ENCODE data around the gene SEPTIN10. TPM values are rescaled to one million over a fixed set of nuclear protein-coding genes. Genes with fewer than 3 reads are reported as not detected.

The SEPTIN10 gene
- total RNA-seq, 1 experiment from 2014 or later = 113 TPM

DNA sequence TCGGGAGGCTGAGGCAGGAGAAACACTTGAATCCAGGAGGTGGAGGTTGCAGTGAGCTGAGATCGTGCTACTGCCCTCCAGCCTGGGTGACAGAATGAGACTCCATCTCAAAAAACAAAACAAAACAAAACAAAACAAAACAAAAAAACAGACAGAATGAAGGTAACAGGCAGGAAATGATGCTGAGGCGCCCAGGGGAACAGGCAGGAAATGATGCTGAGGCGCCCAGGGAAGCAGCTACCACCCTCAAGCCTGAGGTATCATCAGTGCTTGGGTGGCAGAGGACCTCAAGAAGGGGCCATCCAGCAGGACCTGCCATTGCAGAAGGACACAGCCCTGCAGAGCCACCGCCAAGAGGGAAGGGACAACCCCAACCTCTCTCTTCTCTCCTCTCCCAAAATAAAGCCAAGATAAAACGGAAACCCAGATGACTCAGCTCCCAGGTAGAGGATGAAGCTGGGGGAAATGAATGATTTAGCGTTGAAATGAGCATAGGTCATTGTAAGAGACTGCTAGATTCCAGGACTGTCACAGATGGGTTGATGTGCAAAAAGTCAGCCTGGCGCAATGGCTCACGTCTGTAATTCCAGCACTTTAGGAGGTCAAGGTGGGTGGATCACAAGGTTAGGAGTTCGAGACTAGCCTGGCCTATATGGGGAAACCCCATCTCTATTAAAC lies 19.7 kb upstream of the SEPTIN10 start:
- H3K9ac ChIP-seq (ENCODE audit: low read length) = no peak overlapping the region
- no peak for ATAC-seq
- BruUV-seq (replicated peaks) = no TSS peak
- CTCF ChIA-PET = no interaction called here
- no peak for TF ChIP-seq POLR2A (IDR thresholded peaks at IDR 0.05; ENCODE audit: borderline replicate concordance, extremely low read depth, insufficient read depth, insufficient read length)
- TF ChIP-seq, protein P1, sequence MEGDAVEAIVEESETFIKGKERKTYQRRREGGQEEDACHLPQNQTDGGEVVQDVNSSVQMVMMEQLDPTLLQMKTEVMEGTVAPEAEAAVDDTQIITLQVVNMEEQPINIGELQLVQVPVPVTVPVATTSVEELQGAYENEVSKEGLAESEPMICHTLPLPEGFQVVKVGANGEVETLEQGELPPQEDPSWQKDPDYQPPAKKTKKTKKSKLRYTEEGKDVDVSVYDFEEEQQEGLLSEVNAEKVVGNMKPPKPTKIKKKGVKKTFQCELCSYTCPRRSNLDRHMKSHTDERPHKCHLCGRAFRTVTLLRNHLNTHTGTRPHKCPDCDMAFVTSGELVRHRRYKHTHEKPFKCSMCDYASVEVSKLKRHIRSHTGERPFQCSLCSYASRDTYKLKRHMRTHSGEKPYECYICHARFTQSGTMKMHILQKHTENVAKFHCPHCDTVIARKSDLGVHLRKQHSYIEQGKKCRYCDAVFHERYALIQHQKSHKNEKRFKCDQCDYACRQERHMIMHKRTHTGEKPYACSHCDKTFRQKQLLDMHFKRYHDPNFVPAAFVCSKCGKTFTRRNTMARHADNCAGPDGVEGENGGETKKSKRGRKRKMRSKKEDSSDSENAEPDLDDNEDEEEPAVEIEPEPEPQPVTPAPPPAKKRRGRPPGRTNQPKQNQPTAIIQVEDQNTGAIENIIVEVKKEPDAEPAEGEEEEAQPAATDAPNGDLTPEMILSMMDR (IDR thresholded peaks at IDR 0.05 in 2 of 3, conservative IDR thresholded peaks at IDR 0.05 in 1 of 3; ENCODE audit: borderline replicate concordance in 1 of 3, insufficient read depth in 1 of 3, low read depth in 2 of 3, low read length in 2 of 3) = no peak
- TF ChIP-seq YY1 (IDR thresholded peaks at IDR 0.05; ENCODE audit: extremely low read depth, insufficient replicate concordance, low read depth, low read length) = no peak
- no peak for TF ChIP-seq ZFX (IDR thresholded peaks at IDR 0.05)
- no peak for TF ChIP-seq CBX3 (IDR thresholded peaks at IDR 0.05; ENCODE audit: low read depth)
- TF ChIP-seq, protein P2, sequence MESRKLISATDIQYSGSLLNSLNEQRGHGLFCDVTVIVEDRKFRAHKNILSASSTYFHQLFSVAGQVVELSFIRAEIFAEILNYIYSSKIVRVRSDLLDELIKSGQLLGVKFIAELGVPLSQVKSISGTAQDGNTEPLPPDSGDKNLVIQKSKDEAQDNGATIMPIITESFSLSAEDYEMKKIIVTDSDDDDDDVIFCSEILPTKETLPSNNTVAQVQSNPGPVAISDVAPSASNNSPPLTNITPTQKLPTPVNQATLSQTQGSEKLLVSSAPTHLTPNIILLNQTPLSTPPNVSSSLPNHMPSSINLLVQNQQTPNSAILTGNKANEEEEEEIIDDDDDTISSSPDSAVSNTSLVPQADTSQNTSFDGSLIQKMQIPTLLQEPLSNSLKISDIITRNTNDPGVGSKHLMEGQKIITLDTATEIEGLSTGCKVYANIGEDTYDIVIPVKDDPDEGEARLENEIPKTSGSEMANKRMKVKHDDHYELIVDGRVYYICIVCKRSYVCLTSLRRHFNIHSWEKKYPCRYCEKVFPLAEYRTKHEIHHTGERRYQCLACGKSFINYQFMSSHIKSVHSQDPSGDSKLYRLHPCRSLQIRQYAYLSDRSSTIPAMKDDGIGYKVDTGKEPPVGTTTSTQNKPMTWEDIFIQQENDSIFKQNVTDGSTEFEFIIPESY (IDR thresholded peaks at IDR 0.05; ENCODE audit: extremely low read depth, insufficient replicate concordance, low read length) = no peak
- TF ChIP-seq EZH2phosphoT487 (IDR thresholded peaks at IDR 0.05; ENCODE audit: borderline replicate concordance) = no peak
- TF ChIP-seq, protein P3, sequence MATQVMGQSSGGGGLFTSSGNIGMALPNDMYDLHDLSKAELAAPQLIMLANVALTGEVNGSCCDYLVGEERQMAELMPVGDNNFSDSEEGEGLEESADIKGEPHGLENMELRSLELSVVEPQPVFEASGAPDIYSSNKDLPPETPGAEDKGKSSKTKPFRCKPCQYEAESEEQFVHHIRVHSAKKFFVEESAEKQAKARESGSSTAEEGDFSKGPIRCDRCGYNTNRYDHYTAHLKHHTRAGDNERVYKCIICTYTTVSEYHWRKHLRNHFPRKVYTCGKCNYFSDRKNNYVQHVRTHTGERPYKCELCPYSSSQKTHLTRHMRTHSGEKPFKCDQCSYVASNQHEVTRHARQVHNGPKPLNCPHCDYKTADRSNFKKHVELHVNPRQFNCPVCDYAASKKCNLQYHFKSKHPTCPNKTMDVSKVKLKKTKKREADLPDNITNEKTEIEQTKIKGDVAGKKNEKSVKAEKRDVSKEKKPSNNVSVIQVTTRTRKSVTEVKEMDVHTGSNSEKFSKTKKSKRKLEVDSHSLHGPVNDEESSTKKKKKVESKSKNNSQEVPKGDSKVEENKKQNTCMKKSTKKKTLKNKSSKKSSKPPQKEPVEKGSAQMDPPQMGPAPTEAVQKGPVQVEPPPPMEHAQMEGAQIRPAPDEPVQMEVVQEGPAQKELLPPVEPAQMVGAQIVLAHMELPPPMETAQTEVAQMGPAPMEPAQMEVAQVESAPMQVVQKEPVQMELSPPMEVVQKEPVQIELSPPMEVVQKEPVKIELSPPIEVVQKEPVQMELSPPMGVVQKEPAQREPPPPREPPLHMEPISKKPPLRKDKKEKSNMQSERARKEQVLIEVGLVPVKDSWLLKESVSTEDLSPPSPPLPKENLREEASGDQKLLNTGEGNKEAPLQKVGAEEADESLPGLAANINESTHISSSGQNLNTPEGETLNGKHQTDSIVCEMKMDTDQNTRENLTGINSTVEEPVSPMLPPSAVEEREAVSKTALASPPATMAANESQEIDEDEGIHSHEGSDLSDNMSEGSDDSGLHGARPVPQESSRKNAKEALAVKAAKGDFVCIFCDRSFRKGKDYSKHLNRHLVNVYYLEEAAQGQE (IDR thresholded peaks at IDR 0.05; ENCODE audit: low read depth) = no peak
- TF ChIP-seq CEBPB (IDR thresholded peaks at IDR 0.05; ENCODE audit: low read depth) = no peak
- TF ChIP-seq FOSL1 (IDR thresholded peaks at IDR 0.05; ENCODE audit: low read depth) = no peak
- no peak for TF ChIP-seq EGR1 (IDR thresholded peaks at IDR 0.05; ENCODE audit: low read depth)
- POLR2A ChIA-PET = no interaction called here
- H3K27ac ChIP-seq (ENCODE audit: low read depth, low read length) = no peak overlapping the region
- no peaks in the 10 kb centered on the region for H3K79me2 ChIP-seq (ENCODE audit: insufficient read depth, low read length)
- no peak overlapping the region for H2AFZ ChIP-seq (ENCODE audit: low read depth, low read length, poor library complexity, severe bottlenecking)
- no peak overlapping the region for H3K4me2 ChIP-seq (ENCODE audit: low read length)
- RAD21 ChIA-PET (ENCODE audit: low non-redundant PET in 1 of 2, low total read pairs in 2 of 2, uncharacterized antibody in 2 of 2, unreplicated experiment in 2 of 2) = no interaction called here
- no peaks in the 10 kb centered on the region for H3K9me3 ChIP-seq (ENCODE audit: control insufficient read depth in 1 of 2, insufficient read depth in 1 of 2, low read depth in 1 of 2, low read length in 2 of 2)
- no peaks in the 10 kb centered on the region for H3K36me3 ChIP-seq (ENCODE audit: control insufficient read depth in 1 of 2, insufficient read depth in 2 of 2, low read length in 2 of 2)
- no peak for DNase-seq (ENCODE audit: low read depth, low spot score)
- H3K9me2 ChIP-seq (ENCODE audit: insufficient read depth) = no peaks in the 10 kb centered on the region
- H3K4me3 ChIP-seq (replicated peaks in 1 of 2; ENCODE audit: low read depth in 1 of 2, low read length in 2 of 2) = no peak overlapping the region
- no peaks in the 10 kb centered on the region for H3K27me3 ChIP-seq (ENCODE audit: insufficient read depth, low read length)
- H3K4me1 ChIP-seq (ENCODE audit: control insufficient read depth in 1 of 2, insufficient read depth in 2 of 2, low read length in 2 of 2) = peaks cover 0 to 9% of the 10 kb centered on the region in 2 experiments; a peak in 1 of 4 replicates
- intact Hi-C loops (cut with micrococcal nuclease) = no loop called here
- no peaks in the 10 kb centered on the region for H4K20me1 ChIP-seq (ENCODE audit: insufficient read depth)
